Thoracic aorta (tissue), 2 donors: ENCODE measurements around the gene AGAP2. TPM values are rescaled to one million over a fixed set of nuclear protein-coding genes. Genes with fewer than 3 reads are reported as not detected.

Experiments
- ATAC-seq: fragments of 150-250 bp; one replicate; pipeline ENCODE4 v1.8.0; 2017; ENCODE audit warnings: low read depth; ENCODE audit not compliant: insufficient number of reproducible peaks, low FRiP score
- DNase-seq: peaks from one replicate; pipeline ENCODE4 v3.0.0-alpha.2; 2020; ENCODE audit warnings: low spot score
- H3K27ac ChIP-seq, 2 donors: fragments of 200-600 bp; sonication (generic); 1 replicate in 1 of 2; 2 replicates in 1 of 2; pipeline ENCODE4 v1.5.1; 2016; ENCODE audit warnings: mild to moderate bottlenecking in 2 of 2, moderate library complexity in 2 of 2
- H3K27me3 ChIP-seq: fragments of 200-600 bp; sonication (generic); replicated peaks from 2 replicates; pipeline ENCODE4 v1.6.0; 2016; ENCODE audit warnings: mild to moderate bottlenecking; ENCODE audit not compliant: insufficient read depth
- H3K36me3 ChIP-seq: fragments of 200-600 bp; sonication (generic); one replicate; pipeline ENCODE4 v1.5.1; 2016
- H3K4me1 ChIP-seq, 2 donors: fragments of 200-600 bp; sonication (generic); 1 replicate in 1 of 2; 2 replicates in 1 of 2; pipeline versions ENCODE4 v1.5.1 to v1.6.0; 2016; ENCODE audit warnings: low read depth in 2 of 2, mild to moderate bottlenecking in 1 of 2; ENCODE audit not compliant: control insufficient read depth in 1 of 2
- H3K4me3 ChIP-seq: fragments of 200-600 bp; sonication (generic); 2 replicates; pipeline ENCODE4 v1.5.1; 2016; ENCODE audit warnings: mild to moderate bottlenecking
- H3K9me3 ChIP-seq: fragments of 200-600 bp; sonication (generic); 2 replicates; pipeline ENCODE4 v1.5.1; 2016
- CTCF ChIP-seq: fragments of 200-600 bp; sonication (generic); IDR thresholded peaks from one replicate; pipeline ENCODE4 v1.5.1; 2019; ENCODE audit warnings: antibody characterized with exemption
- total RNA-seq, 2 donors: library from RNA; depleted of rRNA; stranded (reverse); fragments of >200 nt; gene quantifications; one replicate each; pipeline versions ENCODE4 v1.1.0 to v1.2.3, GENCODE V29; 2016

The AGAP2 gene
- total RNA-seq, 2 donors from 2014 or later: 1.2 to 3.5 TPM

GRCh38 chr12:57720606-57721595, 17.6 kb downstream of the AGAP2 start:
- H3K9me3 ChIP-seq: no peaks in the 10 kb centered on the region
- no peak overlapping the region for H3K27ac ChIP-seq
- H3K36me3 ChIP-seq: peaks cover 56% of the 10 kb centered on the region
- H3K4me3 ChIP-seq: no peak overlapping the region
- no peaks in the 10 kb centered on the region for H3K27me3 ChIP-seq
- DNase-seq (no peak), ATAC-seq (no peak)
- TF ChIP-seq CTCF: no peak
- H3K4me1 ChIP-seq: peaks cover 0 to 2% of the 10 kb centered on the region in 2 donors

GRCh38 chr12:57719777-57720605, 18.6 kb downstream of the AGAP2 start:
- H3K27ac ChIP-seq: no peak overlapping the region
- no peak overlapping the region for H3K4me3 ChIP-seq
- no peaks in the 10 kb centered on the region for H3K4me1 ChIP-seq
- DNase-seq (no peak), ATAC-seq (no peak)
- no peaks in the 10 kb centered on the region for H3K9me3 ChIP-seq
- peaks cover 62% of the 10 kb centered on the region for H3K36me3 ChIP-seq
- TF ChIP-seq CTCF: no peak
- H3K27me3 ChIP-seq: no peaks in the 10 kb centered on the region

GRCh38 chr12:57718641-57719528, 19.7 kb downstream of the AGAP2 start:
- no peak for DNase-seq
- H3K4me1 ChIP-seq: no peaks in the 10 kb centered on the region
- no peaks in the 10 kb centered on the region for H3K9me3 ChIP-seq
- no peak overlapping the region for H3K27ac ChIP-seq
- no peaks in the 10 kb centered on the region for H3K27me3 ChIP-seq
- H3K36me3 ChIP-seq: peaks cover 66% of the 10 kb centered on the region
- no peak for TF ChIP-seq CTCF
- no peak for ATAC-seq
- no peak overlapping the region for H3K4me3 ChIP-seq

GRCh38 chr12:57717846-57718640, 20.5 kb downstream of the AGAP2 start:
- Histone ChIP-seq H3K27me3 (no peaks in the 10 kb centered on the region), H3K9me3 (no peaks in the 10 kb centered on the region), H3K27ac (no peak overlapping the region), H3K4me1 (no peaks in the 10 kb centered on the region), H3K36me3 (peaks cover 69% of the 10 kb centered on the region), H3K4me3 (no peak overlapping the region)
- no peak for ATAC-seq
- no peak for TF ChIP-seq CTCF
- no peak for DNase-seq
